Type B pancreatic cell (in vitro differentiated cells): ENCODE measurements around the gene TIAM2. TPM values are rescaled to one million over a fixed set of nuclear protein-coding genes. Genes with fewer than 3 reads are reported as not detected.
"Not testable (repeated sequence)": the region's sequence is repeated elsewhere in the genome, so short reads cannot be mapped to it uniquely, and the experiment has no call there.

Experiments
- DNase-seq: peaks from one replicate; pipeline ENCODE4 v3.0.0; 2021; ENCODE audit warnings: mixed read lengths; ENCODE audit not compliant: unreplicated experiment; ENCODE audit errors: extremely low spot score
- H3K27ac Mint-ChIP-seq: 2 replicates; pipeline ENCODE4 v1.8.0; 2021; ENCODE audit warnings: mild to moderate bottlenecking, mixed read lengths
- H3K27me3 Mint-ChIP-seq: 2 replicates; pipeline ENCODE4 v1.8.0; 2021; ENCODE audit warnings: mixed read lengths
- H3K36me3 Mint-ChIP-seq: 2 replicates; pipeline ENCODE4 v1.8.0; 2021; ENCODE audit warnings: mixed read lengths
- H3K4me1 Mint-ChIP-seq: one replicate; pipeline ENCODE4 v1.8.0; 2021; ENCODE audit warnings: mixed read lengths; ENCODE audit not compliant: unreplicated experiment
- H3K4me3 Mint-ChIP-seq: 2 replicates; pipeline ENCODE4 v1.8.0; 2021; ENCODE audit warnings: mild to moderate bottlenecking, mixed read lengths
- H3K9me3 Mint-ChIP-seq: 2 replicates; pipeline ENCODE4 v1.8.0; 2021; ENCODE audit warnings: mixed read lengths
- CTCF ChIP-seq: fragments of 200-600 bp; sonication (generic); conservative IDR thresholded peaks from 2 replicates; pipeline ENCODE4 v1.5.0; 2021; ENCODE audit warnings: antibody characterized with exemption, mild to moderate bottlenecking
- total RNA-seq: library from RNA; stranded (reverse); gene quantifications from 2 replicates; pipeline ENCODE4 v1.2.1, GENCODE V29; 2021; ENCODE audit warnings: low replicate concordance

Gene TIAM2
- total RNA-seq, 1 donor from 2014 or later, result 13.5 TPM

DNA sequence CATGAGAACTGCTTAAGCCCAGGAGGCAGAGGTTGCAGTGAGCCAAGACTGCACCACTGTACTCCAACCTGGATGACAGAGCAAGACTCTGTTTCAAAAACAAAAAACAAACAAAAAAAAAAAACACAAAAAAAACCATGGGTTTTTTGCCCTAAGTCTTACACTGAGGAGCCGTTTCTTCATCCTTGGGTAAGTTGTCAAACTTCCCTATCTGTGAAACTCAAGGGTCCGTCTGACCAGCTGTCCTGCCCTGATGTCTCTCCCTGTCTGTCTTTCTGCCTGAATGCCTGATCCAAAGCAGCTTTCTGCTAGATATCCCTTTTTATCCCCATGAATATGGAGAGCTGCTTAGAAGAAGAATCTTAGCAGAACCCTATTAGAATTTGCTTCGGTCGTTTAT lies 227.4 kb downstream of the TIAM2 start:
- Mint-ChIP-seq H3K4me3 (no peak overlapping the region), H3K27me3 (no peaks in the 10 kb centered on the region), H3K9me3 (peaks cover 3% of the 10 kb centered on the region), H3K4me1 (peaks cover 5% of the 10 kb centered on the region), H3K36me3 (no peaks in the 10 kb centered on the region), H3K27ac (no peak overlapping the region)
- no peak for DNase-seq
- no peak for TF ChIP-seq CTCF

DNA sequence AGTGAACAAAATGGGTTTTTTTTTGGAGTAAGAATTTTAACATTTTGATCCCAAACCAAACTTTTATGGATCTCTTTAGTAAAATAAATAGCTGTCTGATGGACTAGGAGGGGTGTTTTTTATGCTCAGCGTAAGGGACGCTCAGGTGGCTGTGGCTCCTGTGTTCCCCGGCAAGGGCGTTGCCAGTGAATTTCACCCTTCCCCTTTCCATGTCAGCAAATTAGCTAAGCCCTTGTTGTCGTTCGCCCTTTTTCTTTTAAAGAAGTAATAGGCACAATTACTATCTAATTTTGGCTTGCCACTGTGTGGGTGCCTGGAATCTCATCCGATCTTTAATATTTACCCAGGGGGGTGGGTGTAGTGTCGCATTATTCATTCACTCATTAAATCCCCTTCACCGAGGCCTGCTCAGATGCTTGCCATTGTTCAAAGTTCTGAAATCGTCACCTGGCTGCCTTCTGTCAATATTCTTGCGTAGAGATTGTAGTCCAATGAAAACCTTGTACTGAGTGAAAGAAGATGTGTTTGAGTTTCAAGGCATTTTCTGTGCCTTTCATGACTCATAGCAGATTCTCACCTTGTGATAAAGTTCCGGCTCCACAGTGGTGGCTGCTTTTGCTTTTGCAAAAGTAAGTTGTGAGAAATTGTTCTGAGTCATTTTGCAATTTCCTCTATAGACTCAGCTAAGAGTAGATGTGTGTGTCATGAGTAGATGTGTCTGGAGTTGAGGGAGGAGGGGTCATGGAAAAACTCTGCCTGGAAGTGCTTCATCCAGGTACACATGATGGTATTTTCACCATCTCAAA lies 228.7 kb downstream of the TIAM2 start:
- H3K4me1 Mint-ChIP-seq, result peaks cover 5% of the 10 kb centered on the region
- H3K27ac Mint-ChIP-seq, result peak overlapping the region; percentile 78
- TF ChIP-seq CTCF, result no peak
- H3K27me3 Mint-ChIP-seq, result no peaks in the 10 kb centered on the region
- DNase-seq, result no peak
- no peaks in the 10 kb centered on the region for H3K36me3 Mint-ChIP-seq
- peak overlapping the region; percentile 34 for H3K4me3 Mint-ChIP-seq
- peaks cover 3% of the 10 kb centered on the region for H3K9me3 Mint-ChIP-seq

GRCh38 chr6:155224618-155225017 lies 229.5 kb downstream of the TIAM2 start:
- H3K4me1 Mint-ChIP-seq, result peaks cover 5% of the 10 kb centered on the region
- no peak for TF ChIP-seq CTCF
- H3K36me3 Mint-ChIP-seq, result no peaks in the 10 kb centered on the region
- H3K27ac Mint-ChIP-seq, result no peak overlapping the region
- H3K9me3 Mint-ChIP-seq, result peaks cover 3% of the 10 kb centered on the region
- DNase-seq, result no peak
- H3K27me3 Mint-ChIP-seq, result no peaks in the 10 kb centered on the region
- H3K4me3 Mint-ChIP-seq, result no peak overlapping the region

GRCh38 chr6:155227046-155227445 lies 231.9 kb downstream of the TIAM2 start:
- Mint-ChIP-seq H3K27me3 (no peaks in the 10 kb centered on the region), H3K4me3 (no peak overlapping the region), H3K27ac (no peak overlapping the region), H3K4me1 (peaks cover 5% of the 10 kb centered on the region), H3K9me3 (peaks cover 3% of the 10 kb centered on the region), H3K36me3 (peaks cover 3% of the 10 kb centered on the region)
- DNase-seq, result no peak
- no peak for TF ChIP-seq CTCF

DNA sequence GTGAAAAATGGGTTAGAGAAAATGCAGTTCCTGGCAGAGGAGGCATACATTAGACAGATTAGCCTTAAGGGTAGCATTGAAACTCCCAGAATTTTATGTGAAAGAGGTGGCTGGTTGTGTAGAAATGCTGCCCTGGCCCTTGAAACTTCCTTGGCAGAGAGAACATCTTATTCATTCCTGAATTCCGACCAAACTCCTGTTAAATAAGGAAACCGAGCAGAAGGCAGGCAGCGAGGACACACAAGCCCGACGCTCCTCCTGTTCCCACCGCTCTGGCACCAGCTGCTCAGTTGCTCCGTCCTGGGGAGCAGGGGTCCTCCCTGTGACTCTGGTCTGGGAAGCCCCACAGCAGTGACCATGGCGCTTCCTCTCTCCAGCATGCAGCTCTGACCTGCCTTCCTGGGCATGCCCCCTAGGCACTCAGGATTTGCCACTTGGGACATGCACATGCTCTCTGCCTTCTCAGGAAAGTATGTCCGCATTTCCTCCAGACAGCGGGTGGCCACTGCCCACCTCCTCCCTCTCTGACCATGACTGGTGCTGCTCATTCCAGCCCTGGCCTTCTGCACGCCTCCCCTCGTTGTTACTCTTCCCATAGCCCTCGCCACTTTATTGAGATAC lies 233.5 kb downstream of the TIAM2 start:
- Mint-ChIP-seq H3K4me1 (peaks cover 5% of the 10 kb centered on the region), H3K36me3 (peaks cover 3% of the 10 kb centered on the region), H3K27ac (no peak overlapping the region), H3K4me3 (no peak overlapping the region), H3K9me3 (peaks cover 3% of the 10 kb centered on the region), H3K27me3 (no peaks in the 10 kb centered on the region)
- no peak for TF ChIP-seq CTCF
- no peak for DNase-seq

- DNase-seq, H3K27me3 Mint-ChIP-seq, H3K36me3 Mint-ChIP-seq, H3K9me3 Mint-ChIP-seq, H3K4me3 Mint-ChIP-seq, H3K27ac Mint-ChIP-seq, H3K4me1 Mint-ChIP-seq: not testable (repeated sequence)
Measured at GRCh38 chr6:155230975-155231374, 235.9 kb downstream of the TIAM2 start.
